ENCODE data around the gene DOCK9.

DNA sequence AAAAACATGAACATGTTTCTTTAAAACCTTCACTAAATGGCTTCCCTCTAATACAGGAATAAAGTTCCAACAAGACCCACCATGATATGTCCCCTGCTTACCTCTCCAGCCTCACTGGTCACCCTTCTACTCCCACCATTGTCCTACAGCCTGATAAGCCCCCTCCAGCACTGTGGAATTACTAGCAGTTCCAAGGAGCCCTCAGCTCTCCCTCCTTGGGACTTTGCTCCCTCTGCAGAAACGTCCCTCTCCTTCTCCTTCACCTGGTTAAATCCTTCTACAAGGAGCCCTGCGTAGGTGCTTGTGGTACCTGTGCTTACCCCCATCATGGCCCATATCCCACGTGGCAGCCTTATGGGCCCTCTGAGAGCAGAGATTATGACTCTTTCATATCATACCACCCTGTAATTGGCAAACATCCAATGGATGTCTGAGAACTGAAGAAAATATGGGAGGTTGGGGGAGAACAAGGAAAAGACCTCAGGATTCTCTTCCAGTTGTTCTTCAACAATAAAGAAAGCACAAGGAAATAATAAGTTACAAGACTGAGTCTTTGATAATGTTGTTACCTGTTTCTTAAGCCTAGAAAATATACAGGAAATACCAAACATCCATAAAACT is 26.1 kb upstream of the DOCK9 start:
- TF ChIP-seq, protein P1, sequence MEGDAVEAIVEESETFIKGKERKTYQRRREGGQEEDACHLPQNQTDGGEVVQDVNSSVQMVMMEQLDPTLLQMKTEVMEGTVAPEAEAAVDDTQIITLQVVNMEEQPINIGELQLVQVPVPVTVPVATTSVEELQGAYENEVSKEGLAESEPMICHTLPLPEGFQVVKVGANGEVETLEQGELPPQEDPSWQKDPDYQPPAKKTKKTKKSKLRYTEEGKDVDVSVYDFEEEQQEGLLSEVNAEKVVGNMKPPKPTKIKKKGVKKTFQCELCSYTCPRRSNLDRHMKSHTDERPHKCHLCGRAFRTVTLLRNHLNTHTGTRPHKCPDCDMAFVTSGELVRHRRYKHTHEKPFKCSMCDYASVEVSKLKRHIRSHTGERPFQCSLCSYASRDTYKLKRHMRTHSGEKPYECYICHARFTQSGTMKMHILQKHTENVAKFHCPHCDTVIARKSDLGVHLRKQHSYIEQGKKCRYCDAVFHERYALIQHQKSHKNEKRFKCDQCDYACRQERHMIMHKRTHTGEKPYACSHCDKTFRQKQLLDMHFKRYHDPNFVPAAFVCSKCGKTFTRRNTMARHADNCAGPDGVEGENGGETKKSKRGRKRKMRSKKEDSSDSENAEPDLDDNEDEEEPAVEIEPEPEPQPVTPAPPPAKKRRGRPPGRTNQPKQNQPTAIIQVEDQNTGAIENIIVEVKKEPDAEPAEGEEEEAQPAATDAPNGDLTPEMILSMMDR (IDR thresholded peaks at IDR 0.05; ENCODE audit: low read length), result no peak
- TF ChIP-seq EZH2 (optimal IDR thresholded peaks at IDR 0.05; ENCODE audit: low read depth, low read length) (no peak), EZH2phosphoT487 (IDR thresholded peaks at IDR 0.05; ENCODE audit: low read length) (no peak)
